ENCODE measurements around the gene MFAP5. TPM values are rescaled to one million over a fixed set of nuclear protein-coding genes. Genes with fewer than 3 reads are reported as not detected.

The MFAP5 gene
- total RNA-seq, 1 experiment from 2014 or later = 0.96 TPM

DNA sequence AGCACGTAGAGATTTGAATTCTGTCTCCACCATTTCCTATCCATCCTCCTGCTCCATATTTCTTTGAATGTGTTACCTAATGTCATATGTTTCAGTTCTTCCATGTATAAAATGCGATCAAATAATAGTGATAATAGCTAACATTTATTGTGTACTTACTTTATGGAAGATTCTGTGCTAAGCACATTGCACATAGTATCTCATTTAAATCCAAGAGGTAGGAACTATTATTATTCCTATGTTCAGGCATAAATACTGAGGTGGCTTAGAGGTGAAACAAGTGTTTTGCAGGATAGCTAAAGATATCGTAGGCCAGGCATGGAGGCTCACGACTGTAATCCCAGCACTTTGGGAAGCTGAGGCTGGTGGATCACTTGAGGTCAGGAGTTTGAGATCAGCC lies 32.5 kb downstream of the MFAP5 start:
- ChIA-PET POLR2A (no interaction called here), CTCF (interaction anchor here (2.6 kb wide), 1 partner anchor 86 kb away, joined by 12 read pairs; no protein-coding TSS in a partner anchor)
- Mint-ChIP-seq H3K9me3 (peaks cover 18% of the 10 kb centered on the region), H3K27me3 (ENCODE audit: low read depth) (peaks cover 15% of the 10 kb centered on the region), H3K27ac (no peak overlapping the region), H3K4me1 (peaks cover 18% of the 10 kb centered on the region), H3K36me3 (peaks cover 11% of the 10 kb centered on the region), H3K4me3 (no peak overlapping the region)
- ATAC-seq (no peak), DNase-seq (ENCODE audit: low spot score) (no peak)
- TF ChIP-seq ZNF671 (CRISPR knock-in tag; IDR thresholded peaks at IDR 0.05) (no peak), RELA (CRISPR knock-in tag; IDR thresholded peaks at IDR 0.05; ENCODE audit: borderline replicate concordance) (no peak), RORB (CRISPR knock-in tag; IDR thresholded peaks at IDR 0.05) (no peak), ESRRA (CRISPR knock-in tag; IDR thresholded peaks at IDR 0.05; ENCODE audit: borderline replicate concordance) (no peak), ZNF317 (CRISPR knock-in tag; IDR thresholded peaks at IDR 0.05; ENCODE audit: borderline replicate concordance, low read depth) (no peak), JUN (CRISPR knock-in tag; IDR thresholded peaks at IDR 0.05) (no peak), ZNF396 (CRISPR knock-in tag; IDR thresholded peaks at IDR 0.05; ENCODE audit: borderline replicate concordance) (no peak)
- TF ChIP-seq, protein P1, sequence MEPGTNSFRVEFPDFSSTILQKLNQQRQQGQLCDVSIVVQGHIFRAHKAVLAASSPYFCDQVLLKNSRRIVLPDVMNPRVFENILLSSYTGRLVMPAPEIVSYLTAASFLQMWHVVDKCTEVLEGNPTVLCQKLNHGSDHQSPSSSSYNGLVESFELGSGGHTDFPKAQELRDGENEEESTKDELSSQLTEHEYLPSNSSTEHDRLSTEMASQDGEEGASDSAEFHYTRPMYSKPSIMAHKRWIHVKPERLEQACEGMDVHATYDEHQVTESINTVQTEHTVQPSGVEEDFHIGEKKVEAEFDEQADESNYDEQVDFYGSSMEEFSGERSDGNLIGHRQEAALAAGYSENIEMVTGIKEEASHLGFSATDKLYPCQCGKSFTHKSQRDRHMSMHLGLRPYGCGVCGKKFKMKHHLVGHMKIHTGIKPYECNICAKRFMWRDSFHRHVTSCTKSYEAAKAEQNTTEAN (CRISPR knock-in tag; IDR thresholded peaks at IDR 0.05) = no peak

DNA sequence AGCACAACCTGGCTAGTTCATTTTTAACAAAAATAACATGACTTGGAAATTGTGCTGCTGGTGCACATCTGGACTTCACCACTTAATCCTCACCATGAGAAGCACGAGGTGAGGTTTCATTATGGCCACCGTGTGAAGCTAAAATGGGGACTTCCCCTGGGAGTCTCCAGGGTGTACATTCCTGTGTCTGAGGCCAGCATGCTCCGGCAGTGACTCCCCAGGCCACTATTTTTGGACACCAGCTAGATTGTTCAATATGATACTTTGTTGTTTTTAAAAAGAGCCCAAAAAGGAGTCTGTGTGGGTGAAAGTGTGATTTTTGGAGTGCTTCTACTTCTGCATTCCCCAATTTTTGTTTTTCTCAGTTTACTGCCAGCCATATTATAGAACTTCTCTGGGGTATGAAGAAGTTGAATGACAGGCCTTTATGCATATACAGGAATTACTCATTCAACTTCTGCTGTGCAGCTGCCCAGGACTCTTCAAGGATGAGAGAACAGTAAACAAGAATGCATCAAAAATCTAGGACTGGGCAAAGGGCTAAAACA lies 33.1 kb downstream of the MFAP5 start:
- DNase-seq (ENCODE audit: low spot score) (no peak), ATAC-seq (no peak)
- H3K27me3 Mint-ChIP-seq (ENCODE audit: low read depth) = peaks cover 14% of the 10 kb centered on the region
- H3K4me3 Mint-ChIP-seq = no peak overlapping the region
- TF ChIP-seq ETV6 (CRISPR knock-in tag; IDR thresholded peaks at IDR 0.05) (no peak), ZNF138 (CRISPR knock-in tag; conservative IDR thresholded peaks at IDR 0.05) (no peak), NFATC4 (CRISPR knock-in tag; IDR thresholded peaks at IDR 0.05) (no peak), ZNF396 (CRISPR knock-in tag; IDR thresholded peaks at IDR 0.05; ENCODE audit: borderline replicate concordance) (no peak), HMGA2 (CRISPR knock-in tag; IDR thresholded peaks at IDR 0.05) (no peak), EMX1 (CRISPR knock-in tag; IDR thresholded peaks at IDR 0.05) (no peak), JUN (CRISPR knock-in tag; IDR thresholded peaks at IDR 0.05) (no peak)
- TF ChIP-seq, protein P2, sequence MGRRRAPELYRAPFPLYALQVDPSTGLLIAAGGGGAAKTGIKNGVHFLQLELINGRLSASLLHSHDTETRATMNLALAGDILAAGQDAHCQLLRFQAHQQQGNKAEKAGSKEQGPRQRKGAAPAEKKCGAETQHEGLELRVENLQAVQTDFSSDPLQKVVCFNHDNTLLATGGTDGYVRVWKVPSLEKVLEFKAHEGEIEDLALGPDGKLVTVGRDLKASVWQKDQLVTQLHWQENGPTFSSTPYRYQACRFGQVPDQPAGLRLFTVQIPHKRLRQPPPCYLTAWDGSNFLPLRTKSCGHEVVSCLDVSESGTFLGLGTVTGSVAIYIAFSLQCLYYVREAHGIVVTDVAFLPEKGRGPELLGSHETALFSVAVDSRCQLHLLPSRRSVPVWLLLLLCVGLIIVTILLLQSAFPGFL (CRISPR knock-in tag; IDR thresholded peaks at IDR 0.05; ENCODE audit: borderline replicate concordance) = no peak
- TF ChIP-seq, protein P3, sequence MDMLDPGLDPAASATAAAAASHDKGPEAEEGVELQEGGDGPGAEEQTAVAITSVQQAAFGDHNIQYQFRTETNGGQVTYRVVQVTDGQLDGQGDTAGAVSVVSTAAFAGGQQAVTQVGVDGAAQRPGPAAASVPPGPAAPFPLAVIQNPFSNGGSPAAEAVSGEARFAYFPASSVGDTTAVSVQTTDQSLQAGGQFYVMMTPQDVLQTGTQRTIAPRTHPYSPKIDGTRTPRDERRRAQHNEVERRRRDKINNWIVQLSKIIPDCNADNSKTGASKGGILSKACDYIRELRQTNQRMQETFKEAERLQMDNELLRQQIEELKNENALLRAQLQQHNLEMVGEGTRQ (CRISPR knock-in tag; IDR thresholded peaks at IDR 0.05) = no peak
- TF ChIP-seq, protein P4, sequence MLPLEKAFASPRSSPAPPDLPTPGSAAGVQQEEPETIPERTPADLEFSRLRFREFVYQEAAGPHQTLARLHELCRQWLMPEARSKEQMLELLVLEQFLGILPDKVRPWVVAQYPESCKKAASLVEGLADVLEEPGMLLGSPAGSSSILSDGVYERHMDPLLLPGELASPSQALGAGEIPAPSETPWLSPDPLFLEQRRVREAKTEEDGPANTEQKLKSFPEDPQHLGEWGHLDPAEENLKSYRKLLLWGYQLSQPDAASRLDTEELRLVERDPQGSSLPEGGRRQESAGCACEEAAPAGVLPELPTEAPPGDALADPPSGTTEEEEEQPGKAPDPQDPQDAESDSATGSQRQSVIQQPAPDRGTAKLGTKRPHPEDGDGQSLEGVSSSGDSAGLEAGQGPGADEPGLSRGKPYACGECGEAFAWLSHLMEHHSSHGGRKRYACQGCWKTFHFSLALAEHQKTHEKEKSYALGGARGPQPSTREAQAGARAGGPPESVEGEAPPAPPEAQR (CRISPR knock-in tag; IDR thresholded peaks at IDR 0.05) = no peak
- TF ChIP-seq, protein P5, sequence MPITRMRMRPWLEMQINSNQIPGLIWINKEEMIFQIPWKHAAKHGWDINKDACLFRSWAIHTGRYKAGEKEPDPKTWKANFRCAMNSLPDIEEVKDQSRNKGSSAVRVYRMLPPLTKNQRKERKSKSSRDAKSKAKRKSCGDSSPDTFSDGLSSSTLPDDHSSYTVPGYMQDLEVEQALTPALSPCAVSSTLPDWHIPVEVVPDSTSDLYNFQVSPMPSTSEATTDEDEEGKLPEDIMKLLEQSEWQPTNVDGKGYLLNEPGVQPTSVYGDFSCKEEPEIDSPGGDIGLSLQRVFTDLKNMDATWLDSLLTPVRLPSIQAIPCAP (CRISPR knock-in tag; IDR thresholded peaks at IDR 0.05) = no peak
- TF ChIP-seq, protein P6, sequence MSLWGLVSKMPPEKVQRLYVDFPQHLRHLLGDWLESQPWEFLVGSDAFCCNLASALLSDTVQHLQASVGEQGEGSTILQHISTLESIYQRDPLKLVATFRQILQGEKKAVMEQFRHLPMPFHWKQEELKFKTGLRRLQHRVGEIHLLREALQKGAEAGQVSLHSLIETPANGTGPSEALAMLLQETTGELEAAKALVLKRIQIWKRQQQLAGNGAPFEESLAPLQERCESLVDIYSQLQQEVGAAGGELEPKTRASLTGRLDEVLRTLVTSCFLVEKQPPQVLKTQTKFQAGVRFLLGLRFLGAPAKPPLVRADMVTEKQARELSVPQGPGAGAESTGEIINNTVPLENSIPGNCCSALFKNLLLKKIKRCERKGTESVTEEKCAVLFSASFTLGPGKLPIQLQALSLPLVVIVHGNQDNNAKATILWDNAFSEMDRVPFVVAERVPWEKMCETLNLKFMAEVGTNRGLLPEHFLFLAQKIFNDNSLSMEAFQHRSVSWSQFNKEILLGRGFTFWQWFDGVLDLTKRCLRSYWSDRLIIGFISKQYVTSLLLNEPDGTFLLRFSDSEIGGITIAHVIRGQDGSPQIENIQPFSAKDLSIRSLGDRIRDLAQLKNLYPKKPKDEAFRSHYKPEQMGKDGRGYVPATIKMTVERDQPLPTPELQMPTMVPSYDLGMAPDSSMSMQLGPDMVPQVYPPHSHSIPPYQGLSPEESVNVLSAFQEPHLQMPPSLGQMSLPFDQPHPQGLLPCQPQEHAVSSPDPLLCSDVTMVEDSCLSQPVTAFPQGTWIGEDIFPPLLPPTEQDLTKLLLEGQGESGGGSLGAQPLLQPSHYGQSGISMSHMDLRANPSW (CRISPR knock-in tag; conservative IDR thresholded peaks at IDR 0.05; ENCODE audit: low read depth) = no peak
- TF ChIP-seq, protein P7, sequence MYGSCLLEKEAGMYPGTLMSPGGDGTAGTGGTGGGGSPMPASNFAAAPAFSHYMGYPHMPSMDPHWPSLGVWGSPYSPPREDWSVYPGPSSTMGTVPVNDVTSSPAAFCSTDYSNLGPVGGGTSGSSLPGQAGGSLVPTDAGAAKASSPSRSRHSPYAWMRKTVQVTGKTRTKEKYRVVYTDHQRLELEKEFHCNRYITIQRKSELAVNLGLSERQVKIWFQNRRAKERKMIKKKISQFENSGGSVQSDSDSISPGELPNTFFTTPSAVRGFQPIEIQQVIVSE (CRISPR knock-in tag; IDR thresholded peaks at IDR 0.05; ENCODE audit: borderline replicate concordance) = no peak
- H3K9me3 Mint-ChIP-seq = peaks cover 17% of the 10 kb centered on the region
- H3K27ac Mint-ChIP-seq = no peak overlapping the region
- H3K36me3 Mint-ChIP-seq = peaks cover 11% of the 10 kb centered on the region
- POLR2A ChIA-PET = no interaction called here
- CTCF ChIA-PET = interaction anchor here (1.0 to 2.6 kb wide), 5 partner anchors 21 to 261 kb away, joined by 3 to 12 read pairs (median 3); no protein-coding TSS in a partner anchor
- peaks cover 12% of the 10 kb centered on the region for H3K4me1 Mint-ChIP-seq

Measured in WTC11 (cell line).